K562 (cell line): ENCODE data around the gene CFAP157. TPM values are rescaled to one million over a fixed set of nuclear protein-coding genes. Genes with fewer than 3 reads are reported as not detected.

ENCODE experiments used
- ATAC-seq: fragments of 200-7000 bp; cut with Tn5 transposase; 3 replicates; pipeline ENCODE4 v1.9.1; 2020; ENCODE audit warnings: moderate library complexity
- BruUV-seq: library from RNA; stranded (reverse); fragments of 400-500 nt; replicated peaks from 2 replicates; lab custom pipeline; 2021; lab: Mats Ljungman, UMichigan
- CTCF ChIA-PET: fragments of 300-600 bp; formaldehyde crosslinking; extraction: SDS; loops from one replicate; lab custom pipeline; 2021; ENCODE audit warnings: low intra/inter-chr PET ratio; lab: Yijun Ruan, JAX
- POLR2A ChIA-PET: fragments of 300-600, 350-650 bp; sonication (Branson Sonifier 250); formaldehyde crosslinking; extraction: SDS; loops from one replicate; lab custom pipeline; 2021; ENCODE audit warnings: antibody characterized with exemption, inconsistent platforms; lab: Yijun Ruan, JAX
- DNase-seq, 4 experiments: peaks; one replicate each; pipeline versions ENCODE4 v3.0.0 to v3.0.0-alpha.2; 2011 to 2018; ENCODE audit warnings: low spot score in 3 of 4, mixed read lengths in 3 of 4; ENCODE audit errors: extremely low read depth in 1 of 4
- FAIRE-seq: peaks from 2 replicates; lab custom pipeline; 2011; peaks lifted over from hg19 to GRCh38; lab: Jason Lieb, UNC
- H2AFZ ChIP-seq: 2 replicates; pipeline ENCODE4 v1.6.0; 2011; ENCODE audit warnings: low read depth, low read length, control low read depth, inconsistent platforms
- H3K27ac ChIP-seq: fragments of 200-600 bp; 3 replicates; pipeline ENCODE4 v1.8.0; 2011; ENCODE audit warnings: low read depth, mild to moderate bottlenecking, control low read depth, inconsistent platforms, low read length, moderate library complexity, mixed read lengths; ENCODE audit errors: extremely low read depth
- H3K27me3 ChIP-seq, 2 experiments: fragments of 300-600 bp in 1 of 2; 2 replicates in 1 of 2; 3 replicates in 1 of 2; pipeline versions ENCODE4 v1.6.0 to v1.8.0; 2011; ENCODE audit warnings: inconsistent platforms in 2 of 2, low read length in 2 of 2, mild to moderate bottlenecking in 1 of 2, mixed read lengths in 1 of 2, moderate library complexity in 1 of 2; ENCODE audit not compliant: control insufficient read depth in 2 of 2, insufficient read depth in 2 of 2
- H3K36me3 ChIP-seq: fragments of 300-600 bp; 3 replicates; pipeline ENCODE4 v1.8.0; 2011; ENCODE audit warnings: mild to moderate bottlenecking, low read length, inconsistent platforms; ENCODE audit not compliant: control insufficient read depth, insufficient read depth
- H3K4me1 ChIP-seq, 2 experiments: fragments of 200-600 bp in 1 of 2; replicated peaks in 1 of 2; 2 replicates in 1 of 2; 3 replicates in 1 of 2; pipeline versions ENCODE4 v1.5.1 to v1.8.0; 2011; ENCODE audit warnings: inconsistent platforms in 2 of 2, low read length in 2 of 2, mild to moderate bottlenecking in 1 of 2, mixed read lengths in 1 of 2, moderate library complexity in 1 of 2; ENCODE audit not compliant: control insufficient read depth in 2 of 2, insufficient read depth in 2 of 2
- H3K4me2 ChIP-seq: 2 replicates; pipeline ENCODE4 v1.6.1; 2011; ENCODE audit warnings: low read length, control low read depth, inconsistent platforms, mixed read lengths; ENCODE audit not compliant: insufficient read depth
- H3K4me3 ChIP-seq: fragments of 200-600 bp; sonication (generic), shearing (Covaris generic); 2 replicates; pipeline ENCODE4 v1.5.1; 2016; ENCODE audit warnings: control low read depth, inconsistent platforms
- H3K79me2 ChIP-seq: fragments of 200-600 bp; 3 replicates; pipeline ENCODE4 v1.8.0; 2011; ENCODE audit warnings: low read length, inconsistent platforms; ENCODE audit not compliant: control insufficient read depth, insufficient read depth
- H3K9ac ChIP-seq, 2 experiments: 2 replicates each; pipeline versions ENCODE4 v1.6.0 to v1.6.1; 2011; ENCODE audit warnings: low read depth in 2 of 2, low read length in 2 of 2, control low read depth in 1 of 2, inconsistent platforms in 1 of 2, mild to moderate bottlenecking in 1 of 2, mixed read lengths in 1 of 2; ENCODE audit not compliant: insufficient read depth in 1 of 2
- H3K9me1 ChIP-seq: one replicate; pipeline ENCODE4 v1.6.0; 2011; ENCODE audit warnings: inconsistent platforms, mild to moderate bottlenecking, low read length, moderate library complexity; ENCODE audit not compliant: control insufficient read depth, insufficient read depth
- H3K9me3 ChIP-seq: replicated peaks from 2 replicates; pipeline ENCODE4 v1.5.1; 2011; ENCODE audit warnings: low read depth, low read length, inconsistent platforms; ENCODE audit not compliant: control insufficient read depth, insufficient read depth
- H4K20me1 ChIP-seq: replicated peaks from 2 replicates; pipeline ENCODE4 v1.6.1; 2011; ENCODE audit warnings: low read length, inconsistent platforms, mixed read lengths; ENCODE audit not compliant: control insufficient read depth, insufficient read depth
- MITF ChIP-seq: IDR thresholded peaks from 2 replicates; pipeline ENCODE4 v1.6.1; 2014; ENCODE audit warnings: antibody characterized with exemption
- ZNF316 ChIP-seq: fragments of 450-650 bp; IDR thresholded peaks from 2 replicates; pipeline ENCODE4 v1.6.1; 2016
- WGBS: fragments of 100-300 bp; shearing (Covaris generic); methylation state at CpG from one replicate; pipeline ENCODE4 v1.1.6; 2016; ENCODE audit warnings: low coverage, mixed read lengths; ENCODE audit not compliant: insufficient coverage; ENCODE audit errors: missing lambda C conversion rate; 5-methylcytosine and 5-hydroxymethylcytosine counted together
- in situ Hi-C: fragments of 300-500 bp; cut with MboI; formaldehyde crosslinking; loops from 4 replicates; pipeline ENCODE4 v1.15.0; 2018; ENCODE audit warnings: inconsistent platforms, mixed read lengths
- intact Hi-C: fragments of 100-400 bp; cut with micrococcal nuclease; formaldehyde crosslinking; loops from 2 replicates; pipeline ENCODE4 v1.14.2; 2022
- polyA plus RNA-seq, 8 experiments: library from polyadenylated mRNA; depleted of rRNA in 4 of 8; stranded (reverse) in 5 of 8; unstranded in 3 of 8; fragments of >200 nt; fragmentation: Nextera tagmentation in 2 of 8; fragmentation: Illumina TruSeq in 1 of 8; extraction: Ambion mirVana in 2 of 8; extraction: Trizol in 1 of 8; gene quantifications; 2 replicates each; pipeline versions ENCODE4 v1.2.1 to v1.2.3, GENCODE V29; 2011 to 2014; ENCODE audit warnings: inconsistent platforms in 1 of 8, missing spikeins in 1 of 8
- total RNA-seq, 7 experiments: library from RNA; depleted of rRNA in 6 of 7; stranded (reverse); fragments of >200 nt in 6 of 7; fragmentation: Illumina TruSeq in 2 of 7; extraction: Trizol in 2 of 7; gene quantifications; 2 replicates each; pipeline versions ENCODE4 v1.2.1 to v1.2.3, GENCODE V29; 2011 to 2021; ENCODE audit warnings: low replicate concordance in 1 of 7

Gene CFAP157
- total and polyA plus RNA-seq, 9 of the 15 experiments (the other 6 are each of a cell fraction or from before 2014, with no cell fraction given) = 0.03 TPM; not detected in 8

- Histone ChIP-seq H3K27ac (no peak overlapping the region), H3K79me2 (no peaks in the 10 kb centered on the region), H3K4me1 (peaks cover 0 to 40% of the 10 kb centered on the region in 2 experiments; a peak in 3 of 5 replicates), H3K27me3 (no peaks in the 10 kb centered on the region; a peak in 1 of 5 replicates), H3K9ac (peak overlapping the region in 1 of 2 experiments; percentile 23; a peak in 1 of 4 replicates), H4K20me1 (no peaks in the 10 kb centered on the region; the same call in 1 of the 2 replicates), H2AFZ (no peak overlapping the region), H3K4me2 (no peak overlapping the region), H3K4me3 (no peak overlapping the region), H3K9me3 (no peaks in the 10 kb centered on the region), H3K9me1 (no peaks in the 10 kb centered on the region), H3K36me3 (no peaks in the 10 kb centered on the region)
- 22% methylated on average over 8 of the region's 8 CpGs for WGBS
- intact Hi-C loops (no loop called here), in situ Hi-C loops (no loop called here)
- ATAC-seq = no peak
- BruUV-seq = no TSS peak
- POLR2A ChIA-PET = interaction anchor here (0.7 to 1.8 kb wide), 5 partner anchors 9 to 158 kb away, joined by 3 to 5 read pairs (median 4); partner anchors contain the start of gene PTRH1
- no peak for DNase-seq
- FAIRE-seq = no peak
- TF ChIP-seq MITF (no peak), ZNF316 (0 out of 2 replicates have a peak, but pooled peaks have one; percentile 9)
- TF ChIP-seq, all 486 proteins: peak for 1
- CTCF ChIA-PET = no interaction called here
These were observed 22.0 kb downstream of the CFAP157 start for GRCh38 chr9:127728808-127729207.
